Body of pancreas (tissue), 4 donors: ENCODE results near the gene PSTK. TPM values are rescaled to one million over a fixed set of nuclear protein-coding genes. Genes with fewer than 3 reads are reported as not detected.

Source experiments
- ATAC-seq: fragments of 150-250 bp; one replicate; pipeline ENCODE4 v1.9.1; 2016
- DNase-seq, 4 donors: peaks; one replicate each; pipeline ENCODE4 v3.0.0-alpha.2; 2019
- H3K27ac ChIP-seq, 4 donors: fragments of 200-600 bp; sonication (generic); 1 replicate in 3 of 4; 2 replicates in 1 of 4; pipeline versions ENCODE4 v1.5.1 to v1.6.1; 2016 to 2019; ENCODE audit warnings: mild to moderate bottlenecking in 1 of 4, mixed read lengths in 1 of 4, moderate library complexity in 1 of 4
- H3K27me3 ChIP-seq, 2 donors: fragments of 200-600 bp; sonication (generic); one replicate each; pipeline ENCODE4 v1.6.0; 2016; ENCODE audit warnings: mild to moderate bottlenecking in 1 of 2
- H3K36me3 ChIP-seq, 2 donors: fragments of 200-600 bp; sonication (generic); replicated peaks in 1 of 2; 2 replicates each; pipeline ENCODE4 v1.5.1; 2016; ENCODE audit warnings: low read depth in 2 of 2; ENCODE audit not compliant: insufficient read depth in 1 of 2
- H3K4me1 ChIP-seq: fragments of 200-600 bp; sonication (generic); one replicate; pipeline ENCODE4 v1.6.0; 2016
- H3K4me3 ChIP-seq, 2 donors: fragments of 200-600 bp; sonication (generic); 1 replicate in 1 of 2; 2 replicates in 1 of 2; pipeline ENCODE4 v1.5.1; 2016 to 2019
- H3K9me3 ChIP-seq, 3 donors: fragments of 200-600 bp; sonication (generic); 1 replicate in 2 of 3; 2 replicates in 1 of 3; pipeline ENCODE4 v1.5.1; 2016
- CTCF ChIP-seq, 7 experiments: fragments of 450-650 bp in 4 of 7; fragments of 200-600 bp in 3 of 7; sonication (generic) in 3 of 7; IDR thresholded peaks; one replicate each; pipeline ENCODE4 v1.5.1; 2016 to 2019; ENCODE audit warnings: antibody characterized with exemption in 7 of 7
- POLR2A ChIP-seq, 3 donors: fragments of 450-650 bp; IDR thresholded peaks; one replicate each; pipeline ENCODE4 v1.6.1; 2016; ENCODE audit warnings: antibody characterized with exemption in 3 of 3, mild to moderate bottlenecking in 2 of 3
- WGBS, 2 donors: methylation state at CpG; one replicate each; pipeline ENCODE4 v1.1.5; 2017; 5-methylcytosine and 5-hydroxymethylcytosine counted together
- intact Hi-C: fragments of 100-400 bp; cut with DNase I; formaldehyde crosslinking; loops from one replicate; pipeline ENCODE4 v1.15.1; 2023
- total RNA-seq, 2 donors: library from RNA; depleted of rRNA; stranded (reverse); fragments of >200 nt; gene quantifications; one replicate each; pipeline ENCODE4 v1.1.0, GENCODE V29; 2016

PSTK gene
- total RNA-seq, 2 donors from 2014 or later: 1.6 to 1.8 TPM

GRCh38 chr10:123016228-123016627 lies 36.0 kb downstream of the PSTK start:
- TF ChIP-seq CTCF (IDR thresholded peaks at IDR 0.05) (no peak), POLR2A (IDR thresholded peaks at IDR 0.05) (no peak)
- Histone ChIP-seq H3K4me3 (no peak overlapping the region), H3K27me3 (no peaks in the 10 kb centered on the region), H3K4me1 (peaks cover 24% of the 10 kb centered on the region), H3K36me3 (no peaks in the 10 kb centered on the region), H3K9me3 (no peaks in the 10 kb centered on the region), H3K27ac (no peak overlapping the region)
- ATAC-seq (no peak), DNase-seq (no peak)
- intact Hi-C loops: no loop called here
- 91 to 93% methylated on average over 4 of the region's 4 CpGs for WGBS, 2 donors

GRCh38 chr10:123017421-123018165 lies 37.4 kb downstream of the PSTK start:
- no peak for DNase-seq
- H3K27ac ChIP-seq: no peak overlapping the region

GRCh38 chr10:123018531-123018930 lies 38.3 kb downstream of the PSTK start:
- H3K36me3 ChIP-seq: no peaks in the 10 kb centered on the region
- H3K4me1 ChIP-seq: peaks cover 27% of the 10 kb centered on the region
- WGBS, 2 donors: 91 to 95% methylated on average over 7 of the region's 7 CpGs
- DNase-seq (no peak), ATAC-seq (no peak)
- no peak overlapping the region for H3K27ac ChIP-seq
- H3K9me3 ChIP-seq: no peaks in the 10 kb centered on the region
- H3K27me3 ChIP-seq: no peaks in the 10 kb centered on the region
- intact Hi-C loops: no loop called here
- no peak for TF ChIP-seq POLR2A (IDR thresholded peaks at IDR 0.05)
- TF ChIP-seq CTCF (IDR thresholded peaks at IDR 0.05): no peak
- no peak overlapping the region for H3K4me3 ChIP-seq

More at GRCh38 chr10:123017421-123018165, 37.4 kb downstream of the PSTK start:
- 57 to 66% methylated on average over 9 of the region's 9 CpGs for WGBS, 2 donors
- Histone ChIP-seq H3K4me3 (no peak overlapping the region), H3K4me1 (peaks cover 27% of the 10 kb centered on the region), H3K9me3 (no peaks in the 10 kb centered on the region), H3K36me3 (no peaks in the 10 kb centered on the region), H3K27me3 (no peaks in the 10 kb centered on the region)
- TF ChIP-seq POLR2A (IDR thresholded peaks at IDR 0.05): no peak
- no peak for TF ChIP-seq CTCF (IDR thresholded peaks at IDR 0.05)
- ATAC-seq: no peak
- intact Hi-C loops: no loop called here

GRCh38 chr10:123019264-123019663 lies 39.1 kb downstream of the PSTK start:
- Histone ChIP-seq H3K27me3 (no peaks in the 10 kb centered on the region), H3K4me3 (no peak overlapping the region), H3K36me3 (no peaks in the 10 kb centered on the region), H3K9me3 (no peaks in the 10 kb centered on the region), H3K4me1 (peaks cover 27% of the 10 kb centered on the region), H3K27ac (no peak overlapping the region)
- no peak for TF ChIP-seq CTCF (IDR thresholded peaks at IDR 0.05)
- no peak for TF ChIP-seq POLR2A (IDR thresholded peaks at IDR 0.05)
- intact Hi-C loops: no loop called here
- 42 to 47% methylated on average over 3 of the region's 3 CpGs for WGBS, 2 donors
- DNase-seq (no peak), ATAC-seq (no peak)
